ENCODE data around the gene P2RY12.

Gene P2RY12

GRCh38 chr3:151315136-151315535, 69.4 kb downstream of the P2RY12 start:
- no peak overlapping the region for H3K27ac ChIP-seq (ENCODE audit: low read length)
- no peak overlapping the region for H2AFZ ChIP-seq (ENCODE audit: low read depth, low read length)
- no peaks in the 10 kb centered on the region for H3K79me2 ChIP-seq (ENCODE audit: insufficient read depth, low read length)
- H4K20me1 ChIP-seq (ENCODE audit: insufficient read depth, low read length), result no peaks in the 10 kb centered on the region
- H3K4me2 ChIP-seq (ENCODE audit: insufficient read depth, low read length), result no peak overlapping the region
- H3K9ac ChIP-seq (ENCODE audit: low read depth, low read length), result no peak overlapping the region
- H3K27me3 ChIP-seq (ENCODE audit: insufficient read depth, low read length, poor library complexity), result no peaks in the 10 kb centered on the region
- no peak for DNase-seq
- TF ChIP-seq, protein P1, sequence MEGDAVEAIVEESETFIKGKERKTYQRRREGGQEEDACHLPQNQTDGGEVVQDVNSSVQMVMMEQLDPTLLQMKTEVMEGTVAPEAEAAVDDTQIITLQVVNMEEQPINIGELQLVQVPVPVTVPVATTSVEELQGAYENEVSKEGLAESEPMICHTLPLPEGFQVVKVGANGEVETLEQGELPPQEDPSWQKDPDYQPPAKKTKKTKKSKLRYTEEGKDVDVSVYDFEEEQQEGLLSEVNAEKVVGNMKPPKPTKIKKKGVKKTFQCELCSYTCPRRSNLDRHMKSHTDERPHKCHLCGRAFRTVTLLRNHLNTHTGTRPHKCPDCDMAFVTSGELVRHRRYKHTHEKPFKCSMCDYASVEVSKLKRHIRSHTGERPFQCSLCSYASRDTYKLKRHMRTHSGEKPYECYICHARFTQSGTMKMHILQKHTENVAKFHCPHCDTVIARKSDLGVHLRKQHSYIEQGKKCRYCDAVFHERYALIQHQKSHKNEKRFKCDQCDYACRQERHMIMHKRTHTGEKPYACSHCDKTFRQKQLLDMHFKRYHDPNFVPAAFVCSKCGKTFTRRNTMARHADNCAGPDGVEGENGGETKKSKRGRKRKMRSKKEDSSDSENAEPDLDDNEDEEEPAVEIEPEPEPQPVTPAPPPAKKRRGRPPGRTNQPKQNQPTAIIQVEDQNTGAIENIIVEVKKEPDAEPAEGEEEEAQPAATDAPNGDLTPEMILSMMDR (IDR thresholded peaks at IDR 0.05; ENCODE audit: borderline replicate concordance, extremely low read depth, low read length, poor library complexity, severe bottlenecking), result no peak
- no peak for TF ChIP-seq EZH2 (IDR thresholded peaks at IDR 0.05; ENCODE audit: borderline replicate concordance, low read depth, low read length, severe bottlenecking)
- ATAC-seq (ENCODE audit: insufficient read depth, low read depth), result no peak
- no peaks in the 10 kb centered on the region for H3K4me1 ChIP-seq (ENCODE audit: insufficient read depth, low read length)
- H3K36me3 ChIP-seq (ENCODE audit: insufficient read depth, low read length), result no peaks in the 10 kb centered on the region
- H3K4me3 ChIP-seq (ENCODE audit: low read depth in 1 of 2, low read length in 2 of 2), result no peak overlapping the region
- no peaks in the 10 kb centered on the region for H3K9me3 ChIP-seq (ENCODE audit: insufficient read depth, low read length, severe bottlenecking)

- Histone ChIP-seq H3K4me2 (ENCODE audit: insufficient read depth, low read length) (no peak overlapping the region), H4K20me1 (ENCODE audit: insufficient read depth, low read length) (no peaks in the 10 kb centered on the region), H3K9me3 (ENCODE audit: insufficient read depth, low read length, severe bottlenecking) (no peaks in the 10 kb centered on the region), H3K27me3 (ENCODE audit: insufficient read depth, low read length, poor library complexity) (no peaks in the 10 kb centered on the region), H3K36me3 (ENCODE audit: insufficient read depth, low read length) (no peaks in the 10 kb centered on the region), H3K27ac (ENCODE audit: low read length) (no peak overlapping the region), H2AFZ (ENCODE audit: low read depth, low read length) (no peak overlapping the region), H3K4me3 (ENCODE audit: low read depth in 1 of 2, low read length in 2 of 2) (no peak overlapping the region), H3K9ac (ENCODE audit: low read depth, low read length) (no peak overlapping the region), H3K4me1 (ENCODE audit: insufficient read depth, low read length) (no peaks in the 10 kb centered on the region), H3K79me2 (ENCODE audit: insufficient read depth, low read length) (no peaks in the 10 kb centered on the region)
- no peak for TF ChIP-seq EZH2 (IDR thresholded peaks at IDR 0.05; ENCODE audit: borderline replicate concordance, low read depth, low read length, severe bottlenecking)
- TF ChIP-seq, protein P1 (IDR thresholded peaks at IDR 0.05; ENCODE audit: borderline replicate concordance, extremely low read depth, low read length, poor library complexity, severe bottlenecking), result no peak
- no peak for ATAC-seq (ENCODE audit: insufficient read depth, low read depth)
- no peak for DNase-seq
These were observed 70.0 kb downstream of the P2RY12 start for GRCh38 chr3:151314593-151314992.

- no peak for TF ChIP-seq EZH2 (IDR thresholded peaks at IDR 0.05; ENCODE audit: borderline replicate concordance, low read depth, low read length, severe bottlenecking)
- TF ChIP-seq, protein P1 (IDR thresholded peaks at IDR 0.05; ENCODE audit: borderline replicate concordance, extremely low read depth, low read length, poor library complexity, severe bottlenecking), result no peak
- Histone ChIP-seq H3K4me1 (ENCODE audit: insufficient read depth, low read length) (no peaks in the 10 kb centered on the region), H3K27me3 (ENCODE audit: insufficient read depth, low read length, poor library complexity) (no peaks in the 10 kb centered on the region), H3K9me3 (ENCODE audit: insufficient read depth, low read length, severe bottlenecking) (no peaks in the 10 kb centered on the region), H3K79me2 (ENCODE audit: insufficient read depth, low read length) (no peaks in the 10 kb centered on the region), H3K9ac (ENCODE audit: low read depth, low read length) (no peak overlapping the region), H3K27ac (ENCODE audit: low read length) (no peak overlapping the region), H4K20me1 (ENCODE audit: insufficient read depth, low read length) (no peaks in the 10 kb centered on the region), H3K4me3 (ENCODE audit: low read depth in 1 of 2, low read length in 2 of 2) (no peak overlapping the region), H3K36me3 (ENCODE audit: insufficient read depth, low read length) (no peaks in the 10 kb centered on the region), H3K4me2 (ENCODE audit: insufficient read depth, low read length) (no peak overlapping the region), H2AFZ (ENCODE audit: low read depth, low read length) (no peak overlapping the region)
- ATAC-seq (ENCODE audit: insufficient read depth, low read depth) (no peak), DNase-seq (no peak)
These were observed 70.4 kb downstream of the P2RY12 start for GRCh38 chr3:151314137-151314536.

DNA sequence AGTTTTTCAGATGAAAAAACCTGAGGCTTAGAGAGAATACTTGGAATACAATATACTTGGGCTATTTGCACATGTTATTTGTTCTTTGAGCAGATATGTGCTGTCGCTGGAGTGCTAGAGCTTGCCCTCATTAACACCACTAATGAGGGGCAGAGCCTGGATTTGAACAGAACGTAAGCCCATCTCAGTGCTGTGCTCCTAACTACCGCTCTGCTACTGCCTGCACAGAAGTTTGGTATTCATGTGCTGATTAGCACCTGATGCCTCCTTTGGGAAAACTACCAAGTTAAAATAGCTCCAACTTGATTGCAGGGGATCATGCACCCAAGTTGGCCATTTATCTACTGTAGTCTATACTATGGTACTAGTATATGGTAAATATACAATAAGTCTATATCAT, 71.6 kb downstream of the P2RY12 start:
- H3K27ac ChIP-seq (ENCODE audit: low read length), result no peak overlapping the region
- no peaks in the 10 kb centered on the region for H3K9me3 ChIP-seq (ENCODE audit: insufficient read depth, low read length, severe bottlenecking)
- H3K4me2 ChIP-seq (ENCODE audit: insufficient read depth, low read length), result no peak overlapping the region
- TF ChIP-seq, protein P1 (IDR thresholded peaks at IDR 0.05; ENCODE audit: borderline replicate concordance, extremely low read depth, low read length, poor library complexity, severe bottlenecking), result no peak
- TF ChIP-seq EZH2 (IDR thresholded peaks at IDR 0.05; ENCODE audit: borderline replicate concordance, low read depth, low read length, severe bottlenecking), result no peak
- H3K36me3 ChIP-seq (ENCODE audit: insufficient read depth, low read length), result no peaks in the 10 kb centered on the region
- H2AFZ ChIP-seq (ENCODE audit: low read depth, low read length), result no peak overlapping the region
- no peak overlapping the region for H3K4me3 ChIP-seq (ENCODE audit: low read depth in 1 of 2, low read length in 2 of 2)
- no peak for ATAC-seq (ENCODE audit: insufficient read depth, low read depth)
- DNase-seq, result no peak
- H3K27me3 ChIP-seq (ENCODE audit: insufficient read depth, low read length, poor library complexity), result no peaks in the 10 kb centered on the region
- no peaks in the 10 kb centered on the region for H3K4me1 ChIP-seq (ENCODE audit: insufficient read depth, low read length)
- H4K20me1 ChIP-seq (ENCODE audit: insufficient read depth, low read length), result no peaks in the 10 kb centered on the region
- no peak overlapping the region for H3K9ac ChIP-seq (ENCODE audit: low read depth, low read length)
- H3K79me2 ChIP-seq (ENCODE audit: insufficient read depth, low read length), result no peaks in the 10 kb centered on the region

Data from DND-41 (cell line).